Common myeloid progenitor, CD34-positive (primary cell): ENCODE data around the gene OBSCN.

Experiments used
- CTCF ChIA-PET: fragments of 350-600 bp; sonication (Branson Sonifier 250); formaldehyde crosslinking; loops from one replicate; lab custom pipeline; 2021; ENCODE audit warnings: antibody characterized with exemption; lab: Charles Lee
- POLR2A ChIA-PET: fragments of 350-600 bp; sonication (Branson Sonifier 250); formaldehyde crosslinking; loops from one replicate; lab custom pipeline; 2021; ENCODE audit warnings: antibody characterized with exemption; lab: Charles Lee
- DNase-seq, 3 donors: peaks; one replicate each; pipeline versions ENCODE4 v3.0.0 to v3.0.0-alpha.2; 2013
- H3K27ac ChIP-seq, 2 experiments: 1 replicate in 1 of 2; 2 replicates in 1 of 2; pipeline ENCODE4 v1.7.0; 2013; ENCODE audit warnings: inconsistent platforms in 2 of 2, low read length in 2 of 2, mild to moderate bottlenecking in 2 of 2, low read depth in 1 of 2, moderate library complexity in 1 of 2; ENCODE audit not compliant: severe bottlenecking in 2 of 2, insufficient read depth in 1 of 2, poor library complexity in 1 of 2
- H3K27me3 ChIP-seq, 5 experiments: replicated peaks in 2 of 5; 1 replicate in 3 of 5; 2 replicates in 2 of 5; pipeline versions ENCODE4 v1.6.1 to v1.7.0; 2013; ENCODE audit warnings: low read length in 4 of 5, mild to moderate bottlenecking in 2 of 5, moderate library complexity in 2 of 5, inconsistent platforms in 1 of 5; ENCODE audit not compliant: insufficient read depth in 5 of 5, control insufficient read depth in 4 of 5
- H3K36me3 ChIP-seq, 4 experiments: 1 replicate in 2 of 4; 2 replicates in 2 of 4; pipeline versions ENCODE4 v1.6.1 to v1.7.0; 2013; ENCODE audit warnings: low read length in 3 of 4, control low read depth in 1 of 4, mild to moderate bottlenecking in 1 of 4; ENCODE audit not compliant: control insufficient read depth in 4 of 4, insufficient read depth in 4 of 4
- H3K4me1 ChIP-seq, 4 experiments: 1 replicate in 3 of 4; 2 replicates in 1 of 4; pipeline versions ENCODE4 v1.6.1 to v1.7.1; 2013; ENCODE audit warnings: low read length in 3 of 4, mild to moderate bottlenecking in 3 of 4, control low read depth in 1 of 4, inconsistent platforms in 1 of 4, moderate library complexity in 1 of 4; ENCODE audit not compliant: control insufficient read depth in 4 of 4, insufficient read depth in 4 of 4; ENCODE audit errors: control extremely low read depth in 1 of 4
- H3K4me3 ChIP-seq, 7 experiments: 1 replicate in 4 of 7; 2 replicates in 3 of 7; pipeline versions ENCODE4 v1.5.1 to v1.7.0; 2013; ENCODE audit warnings: mild to moderate bottlenecking in 7 of 7, low read length in 6 of 7, moderate library complexity in 6 of 7, inconsistent platforms in 2 of 7, low read depth in 2 of 7, control low read depth in 1 of 7; ENCODE audit not compliant: insufficient read depth in 4 of 7, control insufficient read depth in 1 of 7; ENCODE audit errors: extremely low read depth in 1 of 7
- H3K9me3 ChIP-seq, 5 experiments: 1 replicate in 4 of 5; 2 replicates in 1 of 5; pipeline versions ENCODE4 v1.6.1 to v1.7.1; 2013; ENCODE audit warnings: low read length in 4 of 5, mild to moderate bottlenecking in 2 of 5, inconsistent platforms in 1 of 5, low read depth in 1 of 5, moderate library complexity in 1 of 5; ENCODE audit not compliant: control insufficient read depth in 4 of 5, insufficient read depth in 2 of 5; ENCODE audit errors: control extremely low read depth in 1 of 5
- WGBS: methylation state at CpG from one replicate; pipeline ENCODE4 v1.1.5; 2013; ENCODE audit not compliant: insufficient coverage; 5-methylcytosine and 5-hydroxymethylcytosine counted together

Gene OBSCN

GRCh38 chr1:228393268-228393701, 185.4 kb downstream of the OBSCN start:
- CTCF ChIA-PET, result interaction anchor here (0.5 to 2.2 kb wide), 8 partner anchors 10 to 606 kb away, joined by 3 to 8 read pairs (median 4); no protein-coding TSS in a partner anchor
- Histone ChIP-seq H3K4me3 (no peak overlapping the region), H3K36me3 (peaks cover 4 to 66% (median 34%) of the 10 kb centered on the region in 4 experiments), H3K27me3 (no peaks in the 10 kb centered on the region), H3K4me1 (peaks cover 0 to 2% (median 0%) of the 10 kb centered on the region in 4 experiments), H3K9me3 (no peaks in the 10 kb centered on the region), H3K27ac (no peak overlapping the region)
- peak; percentile 22 to 51 (median 36) for DNase-seq
- 68% methylated on average over 5 of the region's 8 CpGs for WGBS
- POLR2A ChIA-PET, result interaction anchor here (0.6 to 0.7 kb wide), 3 partner anchors 14 to 1331 kb away, joined by 3 read pairs; no protein-coding TSS in a partner anchor

- Histone ChIP-seq H3K4me3 (no peak overlapping the region), H3K36me3 (peaks cover 4 to 72% (median 40%) of the 10 kb centered on the region in 4 experiments), H3K4me1 (peaks cover 0 to 2% (median 0%) of the 10 kb centered on the region in 4 experiments), H3K27ac (no peak overlapping the region), H3K9me3 (no peaks in the 10 kb centered on the region), H3K27me3 (no peaks in the 10 kb centered on the region)
- POLR2A ChIA-PET, result no interaction called here
- CTCF ChIA-PET, result interaction anchor here (1.0 to 2.2 kb wide), 7 partner anchors 10 to 76 kb away, joined by 3 to 8 read pairs (median 6); no protein-coding TSS in a partner anchor
- DNase-seq, result no peak
- WGBS, result 95% methylated on average over 9 of the region's 9 CpGs
These were observed 186.1 kb downstream of the OBSCN start for GRCh38 chr1:228393811-228394570.

- DNase-seq, result no peak
- Histone ChIP-seq H3K36me3 (peaks cover 4 to 79% (median 46%) of the 10 kb centered on the region in 4 experiments), H3K9me3 (no peaks in the 10 kb centered on the region), H3K27me3 (no peaks in the 10 kb centered on the region), H3K4me1 (peaks cover 0 to 2% (median 0%) of the 10 kb centered on the region in 4 experiments), H3K27ac (no peak overlapping the region), H3K4me3 (no peak overlapping the region)
- 98% methylated on average over 37 of the region's 38 CpGs for WGBS
- ChIA-PET CTCF (interaction anchor here (1.0 to 1.8 kb wide), 4 partner anchors 10 to 60 kb away, joined by 3 to 6 read pairs (median 4); no protein-coding TSS in a partner anchor), POLR2A (no interaction called here)
These were observed 186.9 kb downstream of the OBSCN start for GRCh38 chr1:228394571-228395394.

DNA sequence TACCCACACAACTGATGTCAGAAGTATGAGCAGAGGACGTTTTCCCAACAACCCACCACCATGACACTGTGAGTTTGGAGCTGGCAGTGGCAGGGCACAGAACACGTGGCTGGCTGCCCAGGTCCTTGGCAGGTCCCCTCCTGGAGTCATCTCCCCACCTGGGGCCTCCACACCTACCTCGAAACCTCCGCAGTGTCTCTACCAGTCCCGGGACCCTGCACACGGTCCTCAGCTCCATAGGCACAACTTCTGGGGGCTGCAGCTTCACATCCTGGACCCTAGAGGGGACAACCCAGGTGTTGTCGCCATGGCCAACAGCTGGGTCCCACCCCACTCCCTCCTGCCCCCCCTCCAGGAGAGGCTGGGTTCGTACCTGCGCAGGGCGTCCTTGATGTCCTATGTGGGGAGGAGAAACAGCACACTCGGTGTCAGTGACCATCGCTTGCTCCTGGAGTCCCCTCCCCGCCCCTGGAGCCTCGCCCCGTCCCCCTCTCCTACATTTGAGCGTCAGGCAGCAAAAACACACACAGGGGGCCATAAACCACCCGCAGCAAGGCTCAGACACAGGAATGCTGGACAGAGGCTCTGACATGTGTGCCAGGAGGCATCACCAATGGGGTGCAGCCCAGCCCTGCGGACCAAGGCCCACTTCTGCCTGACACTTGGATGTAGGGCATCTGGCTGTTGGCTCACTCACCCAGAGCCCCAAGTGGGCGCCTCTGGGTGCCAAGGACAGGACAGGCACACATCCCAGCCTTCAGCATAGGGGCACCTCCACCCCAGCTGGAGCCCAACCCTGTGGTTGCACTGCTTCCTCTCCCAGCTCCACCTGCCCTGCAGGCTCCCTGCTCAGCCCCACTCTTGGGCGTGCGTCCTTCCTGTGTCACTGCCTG, 189.2 kb downstream of the OBSCN start:
- ChIA-PET CTCF (interaction anchor here (1.1 kb wide), 1 partner anchor 265 kb away, joined by 3 read pairs; no protein-coding TSS in a partner anchor), POLR2A (no interaction called here)
- peaks cover 4 to 96% (median 59%) of the 10 kb centered on the region in 4 experiments for H3K36me3 ChIP-seq
- no peak overlapping the region for H3K27ac ChIP-seq
- no peak overlapping the region for H3K4me3 ChIP-seq
- no peaks in the 10 kb centered on the region for H3K27me3 ChIP-seq
- no peak for DNase-seq
- H3K9me3 ChIP-seq, result no peaks in the 10 kb centered on the region
- 90% methylated on average over 15 of the region's 21 CpGs for WGBS
- H3K4me1 ChIP-seq, result peaks cover 0 to 2% (median 0%) of the 10 kb centered on the region in 4 experiments

DNA sequence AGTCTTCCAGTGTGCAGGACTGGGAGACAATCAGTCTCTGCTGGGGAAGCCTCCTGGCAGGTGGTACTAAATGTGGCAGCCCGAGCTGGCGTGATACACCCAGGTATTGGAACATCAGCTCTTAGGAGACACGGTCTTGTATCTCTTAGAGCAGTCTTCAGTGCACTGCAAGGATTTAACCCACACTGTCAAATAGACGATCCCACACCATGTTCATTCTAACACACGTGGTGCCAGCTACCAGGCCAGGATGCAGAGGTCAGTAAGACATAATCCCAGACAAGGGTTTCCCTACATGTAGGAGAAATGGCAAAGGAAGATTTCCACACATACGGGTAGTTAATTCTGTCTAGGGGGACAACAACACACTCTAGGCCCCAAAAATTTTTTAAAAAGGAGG, 190.1 kb downstream of the OBSCN start:
- H3K9me3 ChIP-seq, result no peaks in the 10 kb centered on the region
- H3K4me1 ChIP-seq, result peaks cover 0 to 2% (median 0%) of the 10 kb centered on the region in 4 experiments
- POLR2A ChIA-PET, result no interaction called here
- H3K4me3 ChIP-seq, result no peak overlapping the region
- H3K27me3 ChIP-seq, result no peaks in the 10 kb centered on the region
- no peak for DNase-seq
- CTCF ChIA-PET, result no interaction called here
- H3K27ac ChIP-seq, result no peak overlapping the region
- WGBS, result 97% methylated on average over 6 of the region's 6 CpGs
- H3K36me3 ChIP-seq, result peaks cover 7 to 97% (median 64%) of the 10 kb centered on the region in 4 experiments

GRCh38 chr1:228398741-228399461, 191.1 kb downstream of the OBSCN start:
- H3K9me3 ChIP-seq, result no peaks in the 10 kb centered on the region
- DNase-seq, result no peak
- 97% methylated on average over 7 of the region's 12 CpGs for WGBS
- no peak overlapping the region for H3K4me3 ChIP-seq
- H3K27ac ChIP-seq, result no peak overlapping the region
- CTCF ChIA-PET, result no interaction called here
- peaks cover 8 to 94% (median 69%) of the 10 kb centered on the region in 4 experiments for H3K36me3 ChIP-seq
- peaks cover 0 to 4% (median under 1%) of the 10 kb centered on the region in 4 experiments for H3K4me1 ChIP-seq
- POLR2A ChIA-PET, result no interaction called here
- H3K27me3 ChIP-seq, result no peaks in the 10 kb centered on the region
